ENCODE measurements around the gene IFNGR1. TPM values are rescaled to one million over a fixed set of nuclear protein-coding genes. Genes with fewer than 3 reads are reported as not detected.

The IFNGR1 gene
- total RNA-seq, 1 experiment from 2014 or later: 23.4 TPM

GRCh38 chr6:137181891-137182653 is 37.1 kb downstream of the IFNGR1 start:
- Histone ChIP-seq H3K4me1 (ENCODE audit: control insufficient read depth, insufficient read depth, low read length) (no peaks in the 10 kb centered on the region), H3K27me3 (ENCODE audit: control insufficient read depth, insufficient read depth, low read length) (no peaks in the 10 kb centered on the region), H3K27ac (ENCODE audit: low read length) (no peak overlapping the region), H3K4me3 (ENCODE audit: low read depth in 2 of 2, low read length in 2 of 2) (no peak overlapping the region), H3K9me3 (ENCODE audit: control insufficient read depth, insufficient read depth, low read depth, low read length) (peaks cover 23% of the 10 kb centered on the region; the same call in 1 of the 2 replicates), H3K36me3 (ENCODE audit: control insufficient read depth, insufficient read depth, low read length) (no peaks in the 10 kb centered on the region; the same call in 1 of the 2 replicates)
- in situ Hi-C loops (cut with HindIII; ENCODE audit: low pct_unique_long_range_greater_than_20kb, low sequenced_read_pairs) (no loop called here), intact Hi-C loops (cut with micrococcal nuclease; ENCODE audit: unreplicated experiment) (no loop called here)
- ATAC-seq: no peak
- no peak for DNase-seq (ENCODE audit: low read depth, low spot score)
- BruUV-seq (replicated peaks): no TSS peak
- POLR2A ChIA-PET: interaction anchor here (0.7 kb wide), 1 partner anchor 460 kb away, joined by 4 read pairs; no protein-coding TSS in a partner anchor
- CTCF ChIA-PET: no interaction called here
- TF ChIP-seq SIN3A (IDR thresholded peaks at IDR 0.05; ENCODE audit: borderline replicate concordance, insufficient read depth, low read depth, low read length) (no peak), REST (IDR thresholded peaks at IDR 0.05; ENCODE audit: insufficient read depth in 1 of 2, low read depth in 2 of 2, low read length in 1 of 2) (no peak), CTCF (IDR thresholded peaks at IDR 0.05) (no peak), TCF7L2 (IDR thresholded peaks at IDR 0.05; ENCODE audit: low read depth, low read length) (no peak), POLR2AphosphoS5 (IDR thresholded peaks at IDR 0.05; ENCODE audit: low read depth, low read length) (no peak)

GRCh38 chr6:137177611-137178010 is 41.6 kb downstream of the IFNGR1 start:
- H3K27me3 ChIP-seq (ENCODE audit: control insufficient read depth, insufficient read depth, low read length): no peaks in the 10 kb centered on the region
- no peaks in the 10 kb centered on the region; the same call in 1 of the 2 replicates for H3K36me3 ChIP-seq (ENCODE audit: control insufficient read depth, insufficient read depth, low read length)
- intact Hi-C loops (cut with micrococcal nuclease; ENCODE audit: unreplicated experiment): no loop called here
- H3K4me3 ChIP-seq (ENCODE audit: low read depth in 2 of 2, low read length in 2 of 2): no peak overlapping the region
- in situ Hi-C loops (cut with HindIII; ENCODE audit: low pct_unique_long_range_greater_than_20kb, low sequenced_read_pairs): no loop called here
- CTCF ChIA-PET: no interaction called here
- POLR2A ChIA-PET: no interaction called here
- no peak for DNase-seq (ENCODE audit: low read depth, low spot score)
- H3K9me3 ChIP-seq (ENCODE audit: control insufficient read depth, insufficient read depth, low read depth, low read length): peaks cover 13% of the 10 kb centered on the region; the same call in 1 of the 2 replicates
- no peaks in the 10 kb centered on the region for H3K4me1 ChIP-seq (ENCODE audit: control insufficient read depth, insufficient read depth, low read length)
- ATAC-seq: no peak
- no TSS peak for BruUV-seq (replicated peaks)
- no peak overlapping the region for H3K27ac ChIP-seq (ENCODE audit: low read length)
- TF ChIP-seq POLR2AphosphoS5 (IDR thresholded peaks at IDR 0.05; ENCODE audit: low read depth, low read length) (no peak), CTCF (IDR thresholded peaks at IDR 0.05) (no peak), REST (IDR thresholded peaks at IDR 0.05; ENCODE audit: insufficient read depth in 1 of 2, low read depth in 2 of 2, low read length in 1 of 2) (no peak), TCF7L2 (IDR thresholded peaks at IDR 0.05; ENCODE audit: low read depth, low read length) (no peak)
